GM12878 (cell line): ENCODE results near the gene SOCS6. TPM values are rescaled to one million over a fixed set of nuclear protein-coding genes. Genes with fewer than 3 reads are reported as not detected.

Experiments used
- ATAC-seq: fragments of 200-7000 bp; cut with Tn5 transposase; 3 replicates; pipeline ENCODE4 v1.9.1; 2020; ENCODE audit warnings: mild to moderate bottlenecking, moderate library complexity
- BruUV-seq: library from RNA; stranded (reverse); fragments of 400-500 nt; replicated peaks from 2 replicates; lab custom pipeline; 2021; lab: Mats Ljungman, UMichigan
- CTCF ChIA-PET: fragments of 300-600 bp; sonication (Branson Sonifier 250); formaldehyde crosslinking; extraction: SDS; loops from one replicate; lab custom pipeline; 2021; ENCODE audit warnings: inconsistent platforms; lab: Yijun Ruan, JAX
- POLR2A ChIA-PET: fragments of 350-600 bp; formaldehyde crosslinking; extraction: SDS; loops from one replicate; lab custom pipeline; 2021; ENCODE audit warnings: inconsistent platforms; lab: Charles Lee
- RAD21 ChIA-PET: fragments of 300-600 bp; sonication (Branson Sonifier 250); formaldehyde crosslinking; loops from one replicate; lab custom pipeline; 2023; ENCODE audit warnings: antibody characterized with exemption; ENCODE audit not compliant: unreplicated experiment; lab: Charles Lee
- SMC1A ChIA-PET: fragments of 300-600 bp; sonication (Branson Sonifier 250); formaldehyde crosslinking; loops from one replicate; lab custom pipeline; 2023; ENCODE audit not compliant: unreplicated experiment, uncharacterized antibody; lab: Charles Lee
- DNase-seq: peaks from one replicate; pipeline ENCODE4 v3.0.0-alpha.2; 2011; ENCODE audit warnings: low read depth, low spot score
- FAIRE-seq: peaks from 3 replicates; lab custom pipeline; 2011; peaks lifted over from hg19 to GRCh38; lab: Jason Lieb, UNC
- H2AFZ ChIP-seq: 2 replicates; pipeline ENCODE4 v1.6.0; 2011; ENCODE audit warnings: low read depth, low read length, control low read depth; ENCODE audit not compliant: control insufficient read depth
- H3K27ac ChIP-seq: 2 replicates; pipeline ENCODE4 v1.5.1; 2011; ENCODE audit warnings: control low read depth; ENCODE audit not compliant: control insufficient read depth, insufficient read depth
- H3K27me3 ChIP-seq, 2 experiments: replicated peaks in 1 of 2; 2 replicates each; pipeline versions ENCODE4 v1.6.0 to v1.6.1; 2011; ENCODE audit warnings: low read length in 1 of 2; ENCODE audit not compliant: control insufficient read depth in 2 of 2, insufficient read depth in 2 of 2
- H3K36me3 ChIP-seq, 2 experiments: 2 replicates each; pipeline ENCODE4 v1.5.1; 2011; ENCODE audit warnings: low read length in 1 of 2; ENCODE audit not compliant: control insufficient read depth in 2 of 2, insufficient read depth in 2 of 2
- H3K4me1 ChIP-seq: 2 replicates; pipeline ENCODE4 v1.6.1; 2011; ENCODE audit warnings: mild to moderate bottlenecking, low read length, moderate library complexity, mixed read lengths; ENCODE audit not compliant: control insufficient read depth, insufficient read depth
- H3K4me2 ChIP-seq: 2 replicates; pipeline ENCODE4 v1.6.0; 2011; ENCODE audit warnings: control low read depth; ENCODE audit not compliant: control insufficient read depth, insufficient read depth
- H3K4me3 ChIP-seq: fragments of 200-600 bp; sonication (generic); 2 replicates; pipeline ENCODE4 v1.5.1; 2016
- H3K79me2 ChIP-seq: 2 replicates; pipeline ENCODE4 v1.6.0; 2011; ENCODE audit warnings: low read length; ENCODE audit not compliant: control insufficient read depth, insufficient read depth
- H3K9ac ChIP-seq: 2 replicates; pipeline ENCODE4 v1.8.0; 2011; ENCODE audit warnings: low read length, control low read depth, mixed read lengths; ENCODE audit not compliant: control insufficient read depth, insufficient read depth
- H3K9me3 ChIP-seq: replicated peaks from 3 replicates; pipeline ENCODE4 v1.5.1; 2011; ENCODE audit warnings: mild to moderate bottlenecking, low read length; ENCODE audit not compliant: control insufficient read depth, insufficient read depth
- H4K20me1 ChIP-seq: 2 replicates; pipeline ENCODE4 v1.6.0; 2011; ENCODE audit not compliant: control insufficient read depth, insufficient read depth
- ATF2 ChIP-seq: IDR thresholded peaks from 2 replicates; pipeline ENCODE4 v1.6.1; 2012; ENCODE audit warnings: low read length, inconsistent platforms
- POLR2AphosphoS5 ChIP-seq: IDR thresholded peaks from 2 replicates; pipeline ENCODE4 v1.6.1; 2011; ENCODE audit warnings: mild to moderate bottlenecking, low read length, inconsistent platforms
- WGBS: methylation state at CpG from one replicate; pipeline ENCODE4 v1.1.6; 2016; ENCODE audit warnings: low lambda C conversion rate; ENCODE audit not compliant: insufficient replicate concordance, insufficient coverage; ENCODE audit errors: missing lambda C conversion rate; 5-methylcytosine and 5-hydroxymethylcytosine counted together
- in situ Hi-C: fragments of 300-500 bp; cut with MboI; formaldehyde crosslinking; loops from 9 replicates; pipeline ENCODE4 v1.14.3; 2018; ENCODE audit warnings: mixed read lengths
- intact Hi-C: fragments of 100-400 bp; cut with micrococcal nuclease; formaldehyde crosslinking; loops from one replicate; pipeline ENCODE4 v1.14.2; 2022; ENCODE audit not compliant: unreplicated experiment
- polyA plus RNA-seq, 11 experiments: library from polyadenylated mRNA; depleted of rRNA in 4 of 11; unstranded in 6 of 11; stranded (reverse) in 5 of 11; fragments of >200 nt; fragmentation: Nextera tagmentation in 4 of 11; fragmentation: Illumina TruSeq in 1 of 11; extraction: Ambion mirVana in 4 of 11; extraction: Trizol in 1 of 11; gene quantifications; 1 replicate in 1 of 11; 2 replicates in 10 of 11; pipeline versions ENCODE4 v1.2.1 to v1.2.3, GENCODE V29; 2011 to 2016; ENCODE audit warnings: inconsistent platforms in 2 of 11, missing spikeins in 2 of 11, low read depth in 1 of 11
- total RNA-seq, 4 experiments: library from RNA; depleted of rRNA in 3 of 4; stranded (reverse); fragments of >200 nt in 3 of 4; fragmentation: Illumina TruSeq in 1 of 4; extraction: Trizol in 1 of 4; gene quantifications; 2 replicates each; pipeline versions ENCODE4 v1.2.1 to v1.2.3, GENCODE V29; 2013 to 2021
- TF ChIP-seq, protein P1 (sequence below): fragments of 450-650 bp; IDR thresholded peaks from 2 replicates; pipeline ENCODE4 v1.6.1; 2016; ENCODE audit warnings: mild to moderate bottlenecking
- TF ChIP-seq, protein P2 (sequence below): IDR thresholded peaks from 2 replicates; pipeline ENCODE4 v1.6.1; 2012; ENCODE audit warnings: mild to moderate bottlenecking, low read depth, low read length

The SOCS6 gene
- total and polyA plus RNA-seq, 10 of the 15 experiments (the other 5 are each of a cell fraction or from before 2014, with no cell fraction given): 1.6 to 6.1 (median 4.1) TPM

DNA sequence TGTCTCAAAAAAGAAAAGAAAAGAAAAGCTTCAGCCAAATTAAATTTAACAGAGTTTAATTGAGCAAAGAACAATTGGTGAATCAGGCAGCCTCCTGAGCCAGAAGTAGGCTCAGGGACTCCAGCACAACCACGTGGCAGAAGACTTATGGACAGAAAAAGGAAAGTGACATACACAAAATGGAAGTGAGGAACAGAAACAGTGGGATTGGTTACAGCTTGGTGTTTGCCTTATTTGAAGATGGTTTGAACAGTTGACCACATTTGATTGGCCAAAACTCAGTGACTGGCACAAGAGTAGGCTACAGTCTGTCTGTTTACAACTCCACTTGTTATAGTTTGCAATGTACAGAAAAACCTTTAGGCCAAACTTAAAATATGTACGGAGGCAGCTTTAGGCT is 83.1 kb downstream of the SOCS6 start (continued):
- TF ChIP-seq, protein P1, sequence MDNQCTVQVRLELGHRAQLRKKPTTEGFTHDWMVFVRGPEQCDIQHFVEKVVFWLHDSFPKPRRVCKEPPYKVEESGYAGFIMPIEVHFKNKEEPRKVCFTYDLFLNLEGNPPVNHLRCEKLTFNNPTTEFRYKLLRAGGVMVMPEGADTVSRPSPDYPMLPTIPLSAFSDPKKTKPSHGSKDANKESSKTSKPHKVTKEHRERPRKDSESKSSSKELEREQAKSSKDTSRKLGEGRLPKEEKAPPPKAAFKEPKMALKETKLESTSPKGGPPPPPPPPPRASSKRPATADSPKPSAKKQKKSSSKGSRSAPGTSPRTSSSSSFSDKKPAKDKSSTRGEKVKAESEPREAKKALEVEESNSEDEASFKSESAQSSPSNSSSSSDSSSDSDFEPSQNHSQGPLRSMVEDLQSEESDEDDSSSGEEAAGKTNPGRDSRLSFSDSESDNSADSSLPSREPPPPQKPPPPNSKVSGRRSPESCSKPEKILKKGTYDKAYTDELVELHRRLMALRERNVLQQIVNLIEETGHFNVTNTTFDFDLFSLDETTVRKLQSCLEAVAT: no peak
- TF ChIP-seq, protein P2, sequence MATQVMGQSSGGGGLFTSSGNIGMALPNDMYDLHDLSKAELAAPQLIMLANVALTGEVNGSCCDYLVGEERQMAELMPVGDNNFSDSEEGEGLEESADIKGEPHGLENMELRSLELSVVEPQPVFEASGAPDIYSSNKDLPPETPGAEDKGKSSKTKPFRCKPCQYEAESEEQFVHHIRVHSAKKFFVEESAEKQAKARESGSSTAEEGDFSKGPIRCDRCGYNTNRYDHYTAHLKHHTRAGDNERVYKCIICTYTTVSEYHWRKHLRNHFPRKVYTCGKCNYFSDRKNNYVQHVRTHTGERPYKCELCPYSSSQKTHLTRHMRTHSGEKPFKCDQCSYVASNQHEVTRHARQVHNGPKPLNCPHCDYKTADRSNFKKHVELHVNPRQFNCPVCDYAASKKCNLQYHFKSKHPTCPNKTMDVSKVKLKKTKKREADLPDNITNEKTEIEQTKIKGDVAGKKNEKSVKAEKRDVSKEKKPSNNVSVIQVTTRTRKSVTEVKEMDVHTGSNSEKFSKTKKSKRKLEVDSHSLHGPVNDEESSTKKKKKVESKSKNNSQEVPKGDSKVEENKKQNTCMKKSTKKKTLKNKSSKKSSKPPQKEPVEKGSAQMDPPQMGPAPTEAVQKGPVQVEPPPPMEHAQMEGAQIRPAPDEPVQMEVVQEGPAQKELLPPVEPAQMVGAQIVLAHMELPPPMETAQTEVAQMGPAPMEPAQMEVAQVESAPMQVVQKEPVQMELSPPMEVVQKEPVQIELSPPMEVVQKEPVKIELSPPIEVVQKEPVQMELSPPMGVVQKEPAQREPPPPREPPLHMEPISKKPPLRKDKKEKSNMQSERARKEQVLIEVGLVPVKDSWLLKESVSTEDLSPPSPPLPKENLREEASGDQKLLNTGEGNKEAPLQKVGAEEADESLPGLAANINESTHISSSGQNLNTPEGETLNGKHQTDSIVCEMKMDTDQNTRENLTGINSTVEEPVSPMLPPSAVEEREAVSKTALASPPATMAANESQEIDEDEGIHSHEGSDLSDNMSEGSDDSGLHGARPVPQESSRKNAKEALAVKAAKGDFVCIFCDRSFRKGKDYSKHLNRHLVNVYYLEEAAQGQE: no peak

- no peaks in the 10 kb centered on the region for H3K79me2 ChIP-seq
- in situ Hi-C loops (no loop called here), intact Hi-C loops (no loop called here)
- FAIRE-seq (no peak), DNase-seq (no peak), ATAC-seq (no peak)
- no peaks in the 10 kb centered on the region for H3K27me3 ChIP-seq
- BruUV-seq: no TSS peak
- H3K4me2 ChIP-seq: no peak overlapping the region
- no peak overlapping the region for H2AFZ ChIP-seq
- ChIA-PET POLR2A (interaction anchor here (0.6 kb wide), 1 partner anchor 78 kb away, joined by 5 read pairs; no protein-coding TSS in a partner anchor), CTCF (no interaction called here), RAD21 (no interaction called here), SMC1A (no interaction called here)
- H3K4me1 ChIP-seq: no peaks in the 10 kb centered on the region
- whole genome bisulfite sequencing: 50% methylated on average over 2 of the region's 2 CpGs
- H3K9me3 ChIP-seq: no peaks in the 10 kb centered on the region
- TF ChIP-seq POLR2AphosphoS5: no peak
- TF ChIP-seq ATF2: no peak
- no peak overlapping the region for H3K9ac ChIP-seq
- H3K4me3 ChIP-seq: no peak overlapping the region
- H3K27ac ChIP-seq: no peak overlapping the region
- H4K20me1 ChIP-seq: no peaks in the 10 kb centered on the region
- H3K36me3 ChIP-seq: no peaks in the 10 kb centered on the region
Observed at GRCh38 chr18:70372450-70373041, 83.7 kb downstream of the SOCS6 start.
